GM21367 (cell line): ENCODE results near the gene CCSER2.
"Not testable (repeated sequence)": the region's sequence is repeated elsewhere in the genome, so short reads cannot be mapped to it uniquely, and the experiment has no call there.

Experiments
- ATAC-seq: cut with Tn5 transposase; IDR thresholded peaks from one replicate; pipeline ENCODE4 v1.9.1; 2021; ENCODE audit not compliant: unreplicated experiment

Gene CCSER2

DNA sequence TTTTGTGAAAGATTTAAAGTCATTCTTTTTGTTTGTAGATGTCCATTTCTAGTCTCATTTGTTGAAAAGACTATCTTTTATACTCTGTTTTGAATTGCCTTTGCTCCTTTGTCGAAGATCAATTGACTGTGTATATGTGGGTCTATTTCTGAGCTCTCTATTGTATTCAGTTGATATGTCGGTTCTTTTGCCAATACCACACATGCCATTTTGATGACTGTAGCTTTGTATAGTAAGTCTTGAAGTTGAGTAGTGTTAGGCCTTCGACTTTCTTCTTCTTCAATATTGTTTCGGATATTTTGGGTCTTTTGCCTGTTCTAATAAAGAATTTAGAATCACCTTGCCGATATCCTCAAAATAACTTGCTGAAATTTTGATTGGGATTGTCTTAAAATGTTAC lies 104.5 kb downstream of the CCSER2 start:
- no peak for ATAC-seq

GRCh38 chr10:84440781-84441180 lies 112.4 kb downstream of the CCSER2 start:
- ATAC-seq: no peak

DNA sequence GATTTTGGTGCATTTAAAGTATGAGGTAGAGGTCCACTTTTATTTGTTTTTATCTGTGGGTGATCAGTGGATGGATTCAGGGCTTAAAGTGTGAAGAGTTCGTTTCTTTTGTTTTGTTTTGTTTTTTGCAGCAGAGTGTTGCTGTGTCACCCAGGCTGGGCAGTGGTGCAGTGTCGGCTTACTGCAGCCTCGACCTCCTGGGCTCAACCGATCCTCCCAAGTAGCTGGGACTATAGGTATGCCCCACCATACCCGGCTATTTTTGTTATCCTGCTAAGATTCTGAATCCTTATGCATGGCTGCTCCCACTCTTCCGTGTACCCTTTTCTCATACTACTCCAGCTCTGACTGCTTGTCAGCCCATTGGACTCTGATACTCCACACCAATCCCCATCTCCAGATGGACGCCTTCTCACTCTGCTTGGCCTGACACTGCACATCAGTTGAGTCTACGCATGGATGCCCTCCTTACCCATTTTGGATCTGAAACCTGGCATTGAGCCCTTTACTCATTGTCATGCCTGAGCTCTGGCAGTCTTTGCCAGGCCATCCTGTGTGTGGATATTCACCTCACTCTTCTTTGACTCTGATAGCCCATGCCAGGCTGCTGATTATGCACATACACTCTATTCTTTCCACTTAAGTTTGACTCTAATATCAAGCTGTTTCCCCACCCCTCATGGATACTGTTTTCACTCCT lies 119.5 kb downstream of the CCSER2 start:
- no peak for ATAC-seq

GRCh38 chr10:84449351-84449750 lies 121.0 kb downstream of the CCSER2 start:
- not testable (repeated sequence) for ATAC-seq

GRCh38 chr10:84452003-84452402 lies 123.6 kb downstream of the CCSER2 start:
- ATAC-seq: no peak

- ATAC-seq: no peak
These were observed 124.9 kb downstream of the CCSER2 start for GRCh38 chr10:84453303-84453702.

GRCh38 chr10:84456126-84456525 lies 127.7 kb downstream of the CCSER2 start:
- no peak for ATAC-seq

DNA sequence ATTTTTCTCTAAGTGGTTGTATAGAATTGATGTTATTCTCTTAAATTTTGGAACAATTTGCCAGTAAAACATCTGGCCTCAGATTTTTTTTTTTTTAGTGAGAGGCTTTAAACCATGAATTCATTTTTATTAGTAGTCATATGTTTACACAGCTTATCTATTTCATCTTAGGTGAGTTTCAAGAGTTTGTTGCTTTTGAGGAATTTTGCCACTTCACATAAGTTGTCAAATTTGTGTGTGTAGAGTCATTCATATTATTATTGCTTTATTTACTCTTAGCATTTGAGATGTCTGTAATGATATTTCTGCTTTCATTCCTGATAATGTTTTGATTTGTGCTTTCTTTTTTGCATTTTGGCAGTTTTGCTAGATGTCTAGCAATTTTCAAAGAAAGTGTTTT lies 132.1 kb downstream of the CCSER2 start:
- ATAC-seq: no peak

DNA sequence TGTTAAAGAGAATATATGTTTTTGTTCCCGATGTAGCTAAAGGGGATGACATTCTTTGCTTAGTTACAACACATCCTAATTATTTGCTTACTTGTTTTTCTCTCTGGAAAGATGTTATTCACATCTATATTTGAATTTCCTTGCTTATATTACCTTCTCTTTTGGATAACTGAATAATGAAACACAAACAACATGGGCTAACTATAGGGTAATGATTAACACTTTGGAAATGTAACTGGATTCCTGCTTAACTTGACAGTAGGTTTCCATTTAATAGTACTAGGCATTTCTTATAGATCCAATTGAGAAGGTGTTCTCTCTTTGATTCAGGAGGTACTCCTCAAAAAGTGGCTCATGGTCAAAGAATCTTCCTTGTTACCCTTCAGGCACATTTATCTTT lies 141.1 kb downstream of the CCSER2 start:
- no peak for ATAC-seq

GRCh38 chr10:84473136-84473535 lies 144.7 kb downstream of the CCSER2 start:
- no peak for ATAC-seq

DNA sequence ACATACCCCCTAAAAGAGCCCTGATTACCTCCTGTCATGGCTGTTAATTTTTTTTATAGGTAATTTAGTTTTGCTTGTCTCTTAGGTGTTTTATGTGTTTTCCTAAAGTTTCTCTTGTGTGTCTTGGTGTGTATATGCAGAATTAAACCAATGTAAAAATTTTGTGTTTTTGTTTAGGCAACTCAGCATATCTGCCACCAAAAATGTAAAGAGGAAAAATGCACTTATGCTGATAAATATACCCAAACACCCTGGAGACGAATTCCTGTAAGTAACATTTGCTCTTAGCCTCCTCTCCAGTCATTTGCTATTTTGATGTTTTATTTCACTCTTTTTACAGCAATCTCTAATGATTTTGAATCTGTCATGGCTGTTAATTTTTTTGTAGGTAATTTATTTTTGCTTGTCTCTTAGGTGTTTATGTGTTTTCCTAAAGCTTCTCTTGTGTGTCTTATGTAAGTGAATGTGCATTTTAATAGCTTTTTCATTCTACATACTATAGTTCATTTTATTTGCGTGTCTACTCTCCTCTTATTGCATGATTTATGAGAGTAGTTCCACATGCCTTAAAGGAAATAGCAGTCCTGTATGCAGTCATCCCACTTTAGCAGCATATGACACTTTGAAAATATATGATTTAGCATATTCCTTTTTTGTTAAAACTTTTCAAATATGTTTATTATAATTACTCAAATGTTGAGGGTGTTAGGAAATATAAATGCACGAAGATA lies 149.2 kb downstream of the CCSER2 start:
- no peak for ATAC-seq

GRCh38 chr10:84478151-84478550 lies 149.8 kb downstream of the CCSER2 start:
- no peak for ATAC-seq

- no peak for ATAC-seq
These were observed 150.3 kb downstream of the CCSER2 start for GRCh38 chr10:84478679-84479078.

DNA sequence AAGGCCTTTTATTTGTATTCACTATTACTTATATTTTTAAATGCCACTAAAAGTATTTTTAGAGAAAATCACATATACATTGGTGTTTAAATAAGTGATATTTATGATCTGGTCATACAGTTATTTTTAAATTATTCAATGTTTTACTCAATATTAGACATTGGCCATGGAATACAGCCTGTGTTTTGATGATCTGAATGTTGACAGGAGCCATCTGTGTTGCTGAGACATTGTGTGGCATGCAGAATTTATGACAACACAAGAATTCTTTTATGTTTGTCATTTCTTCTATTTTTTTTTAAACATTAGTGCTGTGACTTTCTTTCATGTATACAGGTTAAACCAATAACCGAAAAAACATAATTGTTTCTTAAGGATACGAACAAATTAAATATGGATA lies 156.2 kb downstream of the CCSER2 start:
- ATAC-seq: no peak

DNA sequence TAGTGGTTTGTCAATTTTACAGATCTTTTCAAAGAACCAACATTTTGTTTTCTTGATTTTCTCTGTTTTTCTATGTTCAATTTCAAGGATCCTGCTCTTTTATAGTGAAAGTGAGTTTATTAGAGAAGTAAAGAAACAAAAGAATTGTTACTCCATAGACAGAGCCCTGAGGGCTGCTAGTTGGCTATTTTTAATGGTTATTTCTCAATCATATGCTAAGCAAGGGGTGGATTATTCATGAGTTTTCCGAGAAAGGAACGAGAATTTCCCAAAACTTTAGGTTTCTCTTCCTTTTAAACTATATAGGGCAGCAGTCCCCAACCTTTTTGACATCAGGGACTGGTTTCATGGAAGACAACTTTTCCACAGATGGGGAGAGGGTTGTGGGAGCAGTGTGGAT lies 165.0 kb downstream of the CCSER2 start:
- ATAC-seq: no peak

DNA sequence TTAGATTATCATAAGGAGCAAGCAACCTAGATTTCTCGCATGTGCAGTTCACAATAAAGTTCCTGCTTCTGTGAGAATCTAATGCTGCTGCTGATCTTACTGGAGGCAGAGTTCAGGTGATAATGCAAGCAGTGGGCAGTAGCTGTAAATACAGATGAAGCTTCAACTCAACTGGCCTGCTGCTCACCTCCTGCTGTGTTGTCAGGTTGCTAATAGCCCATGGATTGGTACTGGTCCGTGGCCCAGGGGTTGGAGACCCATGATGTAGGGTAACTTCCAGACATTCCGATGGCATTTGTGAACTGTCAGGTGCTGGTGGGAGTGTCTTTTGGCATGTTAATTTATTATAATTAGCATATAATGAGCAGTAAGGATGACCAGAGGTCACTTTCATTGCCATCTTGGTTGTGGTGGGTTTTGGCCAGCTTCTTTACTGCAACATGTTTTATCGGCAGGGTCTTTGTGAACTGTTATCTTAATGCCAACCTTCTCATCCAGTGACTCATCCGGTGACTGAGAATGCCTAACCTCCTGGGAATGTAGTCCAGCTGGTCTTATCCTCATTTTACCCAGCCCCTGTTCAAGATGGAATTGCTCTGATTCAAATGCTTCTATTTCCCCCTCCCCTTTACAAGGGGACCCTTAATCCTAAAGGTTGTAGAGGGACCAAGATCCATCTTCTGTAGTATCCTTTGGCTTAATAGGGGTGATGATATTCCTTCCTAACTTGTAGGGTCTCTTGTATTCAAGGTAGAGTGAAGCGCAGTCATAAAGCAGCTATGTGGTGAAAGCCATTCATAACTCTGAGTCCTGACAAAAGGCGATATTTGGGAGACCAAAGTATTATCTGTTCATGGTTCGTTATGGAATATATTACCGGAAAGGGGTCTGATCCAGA lies 165.8 kb downstream of the CCSER2 start:
- no peak for ATAC-seq

DNA sequence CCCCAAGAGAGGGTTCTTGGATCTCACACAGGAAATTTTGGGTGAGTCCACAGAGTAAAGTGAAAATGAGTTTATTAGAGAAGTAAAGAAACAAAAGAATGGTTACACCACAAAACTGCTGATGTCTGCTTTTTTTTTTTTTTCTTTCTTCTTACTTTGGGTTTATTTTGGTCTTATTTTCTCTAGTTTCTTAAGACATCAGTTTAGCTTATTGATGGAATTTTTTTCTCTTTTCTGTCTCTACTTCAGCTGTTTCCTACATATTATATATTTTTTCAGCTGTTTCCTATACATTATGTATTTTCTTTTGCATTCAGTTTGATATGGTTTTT lies 166.4 kb downstream of the CCSER2 start:
- ATAC-seq: no peak

- no peak for ATAC-seq
These were observed 169.6 kb downstream of the CCSER2 start for GRCh38 chr10:84497978-84498377.

DNA sequence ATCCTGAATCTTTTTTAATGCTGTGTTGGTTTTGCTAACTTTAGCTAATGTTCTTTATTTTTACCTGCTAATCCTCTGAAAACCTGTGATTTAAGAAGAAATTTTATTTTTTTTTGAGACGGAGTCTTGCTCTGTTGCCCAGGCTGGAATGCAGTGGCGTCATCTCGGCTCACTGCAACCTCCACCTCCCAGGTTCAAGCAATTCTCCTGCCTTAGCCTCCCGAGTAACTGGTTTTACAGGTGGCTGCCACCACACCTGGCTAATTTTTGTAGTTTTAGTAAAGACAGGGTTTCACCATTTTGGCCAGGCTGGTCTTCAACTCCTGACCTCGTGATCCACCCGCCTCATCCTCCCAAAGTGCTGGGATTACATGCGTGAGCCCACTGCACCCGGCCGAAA lies 170.7 kb downstream of the CCSER2 start:
- ATAC-seq: not testable (repeated sequence)

DNA sequence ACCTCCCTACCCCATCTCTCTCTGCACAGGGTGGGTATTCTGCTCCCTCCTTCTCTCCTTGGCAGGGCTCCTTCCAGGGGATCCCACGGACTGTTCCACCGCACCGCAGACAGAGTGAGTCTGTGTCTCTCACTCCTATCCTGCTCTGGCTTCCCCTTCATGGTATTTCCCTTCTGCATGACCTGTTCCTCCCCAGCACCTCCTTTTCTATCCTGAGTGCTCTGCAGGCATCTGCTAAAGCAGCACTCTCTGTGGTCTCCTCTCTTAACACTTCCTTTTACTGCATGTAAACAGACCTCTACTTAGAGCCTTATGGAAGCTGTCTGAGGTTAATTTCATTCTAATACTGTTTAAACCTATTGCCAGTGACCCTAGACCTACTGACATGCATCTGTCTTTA lies 171.5 kb downstream of the CCSER2 start:
- peak; percentile 68 for ATAC-seq

DNA sequence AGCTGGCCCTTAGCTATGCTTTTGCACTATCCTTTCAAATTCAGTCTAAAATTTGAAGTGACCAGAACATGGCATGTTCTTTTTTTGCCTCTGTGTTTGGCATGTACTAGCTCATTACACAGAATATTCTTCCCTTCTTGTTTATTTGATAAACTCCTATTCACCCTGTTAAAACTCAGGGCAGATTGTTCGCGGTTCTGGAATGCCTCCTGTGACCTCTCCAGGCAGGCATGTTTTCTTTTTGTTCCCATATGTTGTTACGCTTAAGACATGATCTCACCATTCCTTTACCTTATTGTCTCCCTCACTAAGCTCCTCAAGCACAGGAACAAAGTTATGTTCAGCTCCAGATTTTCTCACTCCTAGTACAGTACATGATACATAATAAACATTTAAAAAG lies 181.7 kb downstream of the CCSER2 start:
- no peak for ATAC-seq

DNA sequence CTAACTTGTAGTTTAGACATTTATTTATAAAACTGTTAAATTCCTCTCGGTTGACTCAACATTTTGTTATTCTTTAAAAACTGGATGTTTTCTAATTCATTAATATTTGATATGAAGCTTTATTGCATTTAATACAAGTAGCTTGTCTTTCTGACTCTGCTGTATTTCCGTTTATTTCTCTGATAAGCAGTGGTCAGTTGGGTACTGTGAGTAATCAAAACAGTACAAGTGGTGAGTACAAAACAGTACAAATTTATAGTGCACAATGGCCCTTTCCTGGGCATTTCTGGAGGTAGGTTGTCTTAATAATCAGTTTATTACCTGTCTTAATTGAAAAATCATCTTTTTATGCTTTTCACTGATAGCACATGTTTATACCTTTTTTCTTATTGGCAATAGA lies 182.7 kb downstream of the CCSER2 start:
- ATAC-seq: no peak
